Measurements from ENCODE around the gene BFSP1. TPM values are rescaled to one million over a fixed set of nuclear protein-coding genes. Genes with fewer than 3 reads are reported as not detected.

The BFSP1 gene
- total RNA-seq, 6 donors from 2014 or later: 0.97 to 5.2 (median 2.9) TPM; not detected in 1

DNA sequence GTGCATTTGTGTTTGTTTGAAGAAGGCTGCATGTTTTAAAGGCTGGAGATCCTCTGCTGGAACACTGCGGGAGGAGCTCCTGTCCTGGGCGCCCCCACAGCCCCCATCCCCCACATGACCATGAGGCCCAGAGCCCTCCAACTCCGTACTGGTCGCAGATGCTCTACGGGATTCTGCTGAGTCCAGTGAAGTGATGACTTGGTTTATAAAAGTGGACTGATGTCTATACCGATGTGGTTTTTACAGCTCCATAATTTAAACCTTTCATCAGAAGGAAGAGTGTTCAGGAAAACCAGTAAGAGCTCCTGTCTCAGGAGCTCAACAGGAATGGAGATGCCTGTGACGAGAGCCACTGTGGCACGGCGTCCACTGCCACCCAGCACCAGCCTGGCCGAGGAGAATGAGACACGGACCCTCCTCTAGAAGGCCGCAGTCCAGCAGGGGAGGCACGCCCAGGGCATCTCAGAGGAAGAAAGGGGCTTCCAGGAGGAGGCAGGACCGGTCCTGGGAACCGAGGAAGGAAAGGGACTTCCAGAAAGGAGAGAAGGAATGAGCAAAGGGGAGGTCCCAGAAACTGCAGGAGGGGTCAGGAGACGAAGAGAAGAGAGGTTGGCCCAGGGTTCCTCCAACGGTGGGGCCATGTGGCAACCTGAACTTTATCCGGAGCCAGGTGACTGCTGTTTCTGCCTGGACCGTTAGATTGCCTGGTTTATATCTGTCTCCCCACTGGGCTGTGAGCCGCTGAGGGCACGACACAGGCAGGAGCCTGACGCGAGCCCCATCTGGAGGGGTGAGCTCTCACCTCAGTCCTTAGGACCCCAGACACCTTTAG is 26.9 kb downstream of the BFSP1 start:
- Histone ChIP-seq H3K9me3 (no peaks in the 10 kb centered on the region), H3K4me1 (peaks cover 10 to 14% (median 13%) of the 10 kb centered on the region in 4 donors), H3K4me3 (peak overlapping the region in 3 of 4 donors; percentile 46 to 57 (median 56)), H3K27ac (peak overlapping the region in 1 of 4 donors; percentile 77), H3K36me3 (no peaks in the 10 kb centered on the region), H3K27me3 (no peaks in the 10 kb centered on the region)
- TF ChIP-seq POLR2AphosphoS5 (IDR thresholded peaks at IDR 0.05): no peak
- WGBS, 2 donors: 36 to 46% methylated on average over 18 to 23 of the region's 23 CpGs
- peak; percentile 2 to 29 for ATAC-seq (ENCODE audit: low FRiP score in 2 of 2)
- peak in 1 of 2 donors; percentile 63 for DNase-seq

DNA sequence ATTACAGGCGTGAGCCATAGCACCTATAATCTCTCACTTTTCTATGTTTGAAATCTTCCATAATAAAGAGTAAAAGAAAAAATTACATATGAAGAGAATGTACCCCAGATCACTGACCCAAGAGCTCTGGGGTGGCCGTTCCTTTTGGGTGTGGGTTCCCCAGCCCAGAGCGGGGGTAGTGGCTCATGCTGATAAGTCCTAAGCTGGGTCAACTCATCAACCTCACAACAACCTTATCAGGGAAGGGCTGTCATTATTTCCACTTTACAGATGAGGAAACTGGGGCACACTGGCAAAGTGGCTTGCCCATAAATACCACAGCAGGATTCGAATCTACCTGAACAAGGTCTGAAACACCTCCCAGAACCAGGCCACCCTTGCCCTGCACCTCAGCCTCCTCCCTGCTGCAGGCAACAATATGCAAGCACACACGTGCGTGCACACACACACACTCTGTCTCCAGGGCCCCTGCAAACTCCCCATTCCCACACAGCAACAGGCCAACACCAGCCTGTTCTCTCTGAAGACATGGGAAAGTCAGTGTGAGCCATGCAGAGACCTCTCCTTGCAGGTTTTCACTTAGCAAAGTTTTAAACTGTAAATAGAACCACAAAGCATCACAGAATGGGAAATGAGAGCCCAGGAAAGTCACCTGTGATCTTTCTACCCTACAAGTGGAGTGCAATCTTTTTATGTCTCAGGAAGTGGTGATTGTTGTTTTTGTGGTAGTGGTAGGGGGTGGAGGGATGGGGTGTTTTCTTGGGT is 27.7 kb downstream of the BFSP1 start:
- Histone ChIP-seq H3K36me3 (no peaks in the 10 kb centered on the region), H3K27me3 (no peaks in the 10 kb centered on the region), H3K27ac (no peak overlapping the region), H3K9me3 (no peaks in the 10 kb centered on the region), H3K4me1 (peaks cover 10 to 14% (median 13%) of the 10 kb centered on the region in 4 donors), H3K4me3 (no peak overlapping the region)
- 78 to 81% methylated on average over 6 of the region's 6 CpGs for WGBS, 2 donors
- DNase-seq (no peak), ATAC-seq (ENCODE audit: low FRiP score in 2 of 2) (no peak)
- TF ChIP-seq POLR2A (IDR thresholded peaks at IDR 0.05) (no peak), EP300 (IDR thresholded peaks at IDR 0.05) (no peak), POLR2AphosphoS5 (IDR thresholded peaks at IDR 0.05) (no peak)
- TF ChIP-seq, protein P1, sequence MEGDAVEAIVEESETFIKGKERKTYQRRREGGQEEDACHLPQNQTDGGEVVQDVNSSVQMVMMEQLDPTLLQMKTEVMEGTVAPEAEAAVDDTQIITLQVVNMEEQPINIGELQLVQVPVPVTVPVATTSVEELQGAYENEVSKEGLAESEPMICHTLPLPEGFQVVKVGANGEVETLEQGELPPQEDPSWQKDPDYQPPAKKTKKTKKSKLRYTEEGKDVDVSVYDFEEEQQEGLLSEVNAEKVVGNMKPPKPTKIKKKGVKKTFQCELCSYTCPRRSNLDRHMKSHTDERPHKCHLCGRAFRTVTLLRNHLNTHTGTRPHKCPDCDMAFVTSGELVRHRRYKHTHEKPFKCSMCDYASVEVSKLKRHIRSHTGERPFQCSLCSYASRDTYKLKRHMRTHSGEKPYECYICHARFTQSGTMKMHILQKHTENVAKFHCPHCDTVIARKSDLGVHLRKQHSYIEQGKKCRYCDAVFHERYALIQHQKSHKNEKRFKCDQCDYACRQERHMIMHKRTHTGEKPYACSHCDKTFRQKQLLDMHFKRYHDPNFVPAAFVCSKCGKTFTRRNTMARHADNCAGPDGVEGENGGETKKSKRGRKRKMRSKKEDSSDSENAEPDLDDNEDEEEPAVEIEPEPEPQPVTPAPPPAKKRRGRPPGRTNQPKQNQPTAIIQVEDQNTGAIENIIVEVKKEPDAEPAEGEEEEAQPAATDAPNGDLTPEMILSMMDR (IDR thresholded peaks at IDR 0.05): no peak

DNA sequence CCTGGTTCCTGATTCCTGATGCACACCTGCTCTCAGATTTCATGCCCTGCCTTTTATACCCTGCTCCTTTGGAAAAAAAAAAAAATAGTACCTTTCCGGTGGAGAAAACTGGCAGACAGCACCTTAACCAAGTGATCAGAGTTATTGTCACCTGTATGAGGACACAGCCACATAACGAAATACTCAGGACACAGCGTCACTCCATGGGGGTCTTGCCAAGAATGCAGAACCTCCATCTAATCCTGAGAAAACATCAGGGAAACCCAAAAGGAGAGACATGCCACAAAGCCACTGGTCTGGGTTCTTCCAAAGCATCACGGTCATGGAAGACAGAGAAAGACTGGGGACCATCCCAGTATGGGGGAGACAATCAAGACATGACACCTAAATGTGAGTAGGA is 29.1 kb downstream of the BFSP1 start:
- Histone ChIP-seq H3K4me3 (no peak overlapping the region), H3K4me1 (peaks cover 10 to 14% (median 13%) of the 10 kb centered on the region in 4 donors), H3K27ac (no peak overlapping the region), H3K36me3 (no peaks in the 10 kb centered on the region), H3K9me3 (no peaks in the 10 kb centered on the region), H3K27me3 (no peaks in the 10 kb centered on the region)
- 87 to 94% methylated on average over 4 of the region's 4 CpGs for whole genome bisulfite sequencing, 2 donors
- TF ChIP-seq POLR2A (IDR thresholded peaks at IDR 0.05) (no peak), POLR2AphosphoS5 (IDR thresholded peaks at IDR 0.05) (no peak), EP300 (IDR thresholded peaks at IDR 0.05) (no peak)
- TF ChIP-seq, protein P1 (IDR thresholded peaks at IDR 0.05): no peak
- DNase-seq (no peak), ATAC-seq (ENCODE audit: low FRiP score in 2 of 2) (no peak)

DNA sequence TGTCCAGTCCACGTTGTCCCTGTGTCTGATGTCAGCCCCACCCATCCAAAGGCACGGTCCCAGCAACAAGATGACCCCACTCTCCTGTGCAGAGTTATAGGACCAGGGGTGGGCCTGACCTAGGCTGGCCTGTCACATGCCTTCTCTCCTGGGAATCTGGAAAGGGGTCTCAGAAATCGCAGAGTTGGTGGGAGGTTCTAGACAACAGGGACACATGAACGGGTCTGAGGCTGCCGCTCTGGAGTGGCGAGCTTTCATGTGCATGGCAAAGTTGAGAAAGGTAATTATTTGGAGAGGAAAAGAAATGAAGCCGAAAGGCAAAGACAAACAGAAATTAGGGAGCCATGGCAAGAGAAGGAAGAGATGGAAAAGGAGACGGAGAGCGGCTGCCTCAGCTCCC is 29.5 kb downstream of the BFSP1 start:
- WGBS, 2 donors: 87% methylated on average over 9 of the region's 9 CpGs
- no peak for DNase-seq
- Histone ChIP-seq H3K27me3 (no peaks in the 10 kb centered on the region), H3K27ac (no peak overlapping the region), H3K36me3 (no peaks in the 10 kb centered on the region), H3K4me3 (no peak overlapping the region), H3K9me3 (no peaks in the 10 kb centered on the region), H3K4me1 (peaks cover 10 to 14% (median 13%) of the 10 kb centered on the region in 4 donors)
- no peak for ATAC-seq (ENCODE audit: low FRiP score in 2 of 2)
- TF ChIP-seq POLR2A (IDR thresholded peaks at IDR 0.05): no peak
- TF ChIP-seq EP300 (IDR thresholded peaks at IDR 0.05): no peak
- TF ChIP-seq, protein P1 (IDR thresholded peaks at IDR 0.05): no peak
- no peak for TF ChIP-seq POLR2AphosphoS5 (IDR thresholded peaks at IDR 0.05)

DNA sequence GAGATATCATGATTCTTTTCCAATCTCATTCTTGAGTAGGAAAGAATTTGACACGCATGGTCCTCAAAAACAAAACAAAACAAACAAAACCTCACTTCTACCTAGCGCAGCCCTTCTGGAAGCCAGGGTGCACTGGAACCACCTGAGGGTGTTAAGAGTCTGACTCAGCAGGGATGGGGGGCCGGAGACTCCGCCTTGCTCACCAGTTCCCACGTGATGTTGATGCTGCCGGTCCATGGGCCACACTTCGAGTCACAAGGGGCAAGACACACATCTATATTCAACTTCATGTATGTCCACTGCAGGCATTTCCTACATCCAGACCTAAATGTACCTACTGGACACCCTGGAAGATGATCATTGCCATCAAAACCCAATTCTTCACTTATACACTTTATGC is 30.4 kb downstream of the BFSP1 start:
- Histone ChIP-seq H3K27me3 (no peaks in the 10 kb centered on the region), H3K4me3 (no peak overlapping the region), H3K9me3 (no peaks in the 10 kb centered on the region), H3K36me3 (no peaks in the 10 kb centered on the region), H3K27ac (no peak overlapping the region), H3K4me1 (peaks cover 9 to 14% (median 11%) of the 10 kb centered on the region in 4 donors)
- WGBS, 2 donors: 69 to 81% methylated on average over 7 of the region's 7 CpGs
- DNase-seq (peak in 1 of 2 donors; percentile 26), ATAC-seq (ENCODE audit: low FRiP score in 2 of 2) (no peak)
- TF ChIP-seq POLR2AphosphoS5 (IDR thresholded peaks at IDR 0.05): no peak
- no peak for TF ChIP-seq EP300 (IDR thresholded peaks at IDR 0.05)
- TF ChIP-seq POLR2A (IDR thresholded peaks at IDR 0.05): no peak
